Natural killer cell treated with Interleukin-12 subunit alpha and Interleukin-12 subunit beta and Interleukin-15 and Interleukin-18, amount 100 ng/mL, for 72 hours (primary cell): ENCODE measurements around the gene ATP1B3. TPM values are rescaled to one million over a fixed set of nuclear protein-coding genes. Genes with fewer than 3 reads are reported as not detected.

ENCODE experiments used
- ATAC-seq, 2 donors: fragments of 150-1000 bp; cut with Tn5 transposase in 1 of 2; sonication (Bioruptor Pico), chemical (Tn5 transposase) in 1 of 2; 2 replicates each; pipeline ENCODE4 v1.10.0; 2021
- DNase-seq: peaks from one replicate; pipeline ENCODE4 v3.0.0; 2022; ENCODE audit warnings: low spot score
- H3K27ac Mint-ChIP-seq, 2 donors: 1 replicate in 1 of 2; 2 replicates in 1 of 2; pipeline ENCODE4 v1.8.0; 2022; ENCODE audit warnings: mixed read lengths in 2 of 2, mild to moderate bottlenecking in 1 of 2, moderate library complexity in 1 of 2
- H3K27me3 Mint-ChIP-seq, 2 donors: 1 replicate in 1 of 2; 2 replicates in 1 of 2; pipeline ENCODE4 v1.8.0; 2022; ENCODE audit warnings: mixed read lengths in 2 of 2
- H3K36me3 Mint-ChIP-seq: one replicate; pipeline ENCODE4 v1.8.0; 2022; ENCODE audit warnings: mixed read lengths
- H3K4me1 Mint-ChIP-seq, 2 donors: 1 replicate in 1 of 2; 2 replicates in 1 of 2; pipeline ENCODE4 v1.8.0; 2022; ENCODE audit warnings: low read depth in 2 of 2, mixed read lengths in 2 of 2, mild to moderate bottlenecking in 1 of 2
- H3K4me3 Mint-ChIP-seq: one replicate; pipeline ENCODE4 v1.8.0; 2022; ENCODE audit warnings: mixed read lengths
- H3K9me3 Mint-ChIP-seq: 2 replicates; pipeline ENCODE4 v1.8.0; 2022; ENCODE audit warnings: mixed read lengths
- total RNA-seq, 2 donors: library from RNA; stranded (reverse); gene quantifications; one replicate each; pipeline ENCODE4 v1.2.3, GENCODE V29; 2022

ATP1B3 gene
- total RNA-seq, 2 donors from 2014 or later, result 135 to 166 TPM

DNA sequence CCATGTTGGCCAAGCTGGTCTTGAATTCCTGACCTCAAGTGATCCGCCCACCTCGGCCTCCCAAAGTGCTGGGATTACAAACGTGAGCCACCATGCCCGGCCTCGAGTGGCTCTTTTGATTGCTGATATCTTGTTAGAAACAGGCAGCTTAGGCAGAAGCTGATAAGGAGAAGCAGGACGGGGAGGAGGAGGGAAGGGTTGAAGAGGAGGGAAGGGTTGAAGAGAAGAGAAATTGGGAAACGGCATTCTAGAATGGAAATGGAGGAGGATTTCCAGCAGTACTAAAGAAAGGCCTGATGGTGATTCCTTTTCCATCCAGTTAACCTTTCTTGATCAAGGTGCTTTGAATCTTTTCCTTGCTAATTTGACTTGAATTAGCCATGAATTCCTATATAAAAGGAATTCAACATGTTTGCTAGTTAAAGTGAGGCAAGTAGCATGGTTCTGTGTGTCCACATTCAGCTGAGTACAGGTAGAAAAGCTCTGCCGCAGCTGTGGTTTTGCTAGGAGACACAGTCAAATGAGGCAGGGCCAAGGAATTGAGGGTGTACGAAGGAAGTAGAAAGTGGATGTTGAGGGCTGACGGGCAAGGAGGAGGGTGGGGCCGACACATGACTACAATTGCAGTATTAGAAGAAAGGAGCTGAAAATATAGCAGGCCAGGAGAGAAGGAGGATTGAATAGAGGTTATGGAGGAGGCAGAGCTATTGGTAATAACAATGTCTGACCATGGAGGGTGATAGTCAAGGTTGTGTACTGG lies 27.2 kb upstream of the ATP1B3 start:
- Mint-ChIP-seq H3K9me3 (no peaks in the 10 kb centered on the region), H3K36me3 (no peaks in the 10 kb centered on the region), H3K27ac (no peak overlapping the region), H3K27me3 (peaks cover 0 to 13% of the 10 kb centered on the region in 2 donors), H3K4me3 (no peak overlapping the region), H3K4me1 (no peaks in the 10 kb centered on the region)
- DNase-seq (no peak), ATAC-seq (no peak)

DNA sequence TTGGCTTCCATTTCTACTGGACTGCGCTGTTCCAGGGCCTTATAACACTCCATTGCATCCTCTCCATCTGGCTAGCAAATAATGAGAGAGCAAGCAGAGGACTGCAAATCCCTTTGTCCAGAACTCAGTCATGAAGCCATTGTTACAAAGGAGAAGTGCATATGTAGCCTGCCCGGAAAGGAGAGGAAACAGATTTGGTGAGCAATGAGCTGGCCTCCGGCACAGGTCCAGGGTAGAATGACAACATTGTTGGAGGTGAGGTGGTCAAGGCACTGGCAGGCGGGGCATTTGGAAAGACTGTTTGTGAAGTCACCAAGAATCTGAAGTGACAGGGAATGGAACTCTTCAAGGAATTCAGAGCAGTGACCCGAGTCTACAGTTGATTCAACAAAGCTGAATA lies 25.0 kb upstream of the ATP1B3 start:
- ATAC-seq (no peak), DNase-seq (no peak)
- Mint-ChIP-seq H3K4me3 (no peak overlapping the region), H3K4me1 (no peaks in the 10 kb centered on the region), H3K27ac (no peak overlapping the region), H3K36me3 (no peaks in the 10 kb centered on the region), H3K9me3 (no peaks in the 10 kb centered on the region), H3K27me3 (peaks cover 0 to 13% of the 10 kb centered on the region in 2 donors)

DNA sequence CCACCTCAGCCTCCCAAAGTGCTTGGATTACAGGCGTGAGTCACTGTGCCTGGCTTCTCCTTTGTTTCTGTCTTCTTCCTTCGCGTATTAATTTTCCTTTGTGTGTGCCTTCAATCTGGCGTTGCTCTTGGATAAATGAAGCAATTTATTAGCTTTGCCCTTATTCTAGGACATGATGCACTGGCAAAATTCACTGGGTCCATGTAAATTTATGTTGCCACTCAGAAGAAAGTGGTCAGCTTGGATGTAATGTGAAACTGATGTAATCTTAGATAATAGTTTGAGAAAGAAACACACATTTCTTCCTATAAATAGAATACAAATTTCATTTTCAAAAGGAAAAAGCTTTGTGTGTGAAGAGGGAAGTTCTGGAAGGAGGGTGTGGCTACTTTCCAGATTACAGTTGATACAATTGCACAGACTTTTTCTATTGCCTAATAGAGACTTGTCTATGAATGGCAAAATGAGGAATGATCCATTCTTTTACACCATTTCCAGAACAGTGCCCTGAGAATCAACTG lies 23.3 kb upstream of the ATP1B3 start:
- Mint-ChIP-seq H3K27ac (no peak overlapping the region), H3K36me3 (no peaks in the 10 kb centered on the region), H3K4me1 (no peaks in the 10 kb centered on the region), H3K27me3 (peaks cover 0 to 13% of the 10 kb centered on the region in 2 donors), H3K9me3 (no peaks in the 10 kb centered on the region), H3K4me3 (no peak overlapping the region)
- ATAC-seq (no peak), DNase-seq (no peak)

DNA sequence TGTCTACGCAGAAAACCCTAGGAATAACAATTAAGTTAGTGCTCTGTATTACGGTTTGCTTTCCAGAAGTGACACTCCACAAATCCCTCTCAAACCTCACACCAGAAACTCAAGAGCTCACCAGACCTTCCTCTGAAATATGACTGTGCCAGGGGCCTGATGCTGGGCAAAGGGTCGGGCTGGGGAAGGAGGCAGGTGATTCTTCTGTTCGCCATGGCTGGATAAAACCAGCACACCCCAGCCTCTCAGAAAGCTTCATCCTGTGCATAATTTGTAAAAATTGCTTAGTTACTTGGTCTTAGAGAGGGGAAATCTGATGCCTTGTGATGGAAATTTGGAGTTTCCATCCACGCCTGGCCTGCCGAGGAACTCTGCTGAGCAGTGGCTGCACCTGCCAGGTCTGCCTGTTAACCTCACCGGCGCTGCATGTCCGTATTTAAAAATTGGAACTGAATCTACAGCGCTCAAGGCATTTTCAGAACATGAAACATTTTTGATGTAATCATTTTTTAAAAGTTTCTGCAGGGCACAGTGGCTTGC lies 22.7 kb upstream of the ATP1B3 start:
- ATAC-seq, result no peak
- no peak overlapping the region for H3K4me3 Mint-ChIP-seq
- H3K27ac Mint-ChIP-seq, result no peak overlapping the region
- no peaks in the 10 kb centered on the region for H3K36me3 Mint-ChIP-seq
- H3K4me1 Mint-ChIP-seq, result no peaks in the 10 kb centered on the region
- DNase-seq, result no peak
- H3K27me3 Mint-ChIP-seq, result peaks cover 0 to 13% of the 10 kb centered on the region in 2 donors
- no peaks in the 10 kb centered on the region for H3K9me3 Mint-ChIP-seq

DNA sequence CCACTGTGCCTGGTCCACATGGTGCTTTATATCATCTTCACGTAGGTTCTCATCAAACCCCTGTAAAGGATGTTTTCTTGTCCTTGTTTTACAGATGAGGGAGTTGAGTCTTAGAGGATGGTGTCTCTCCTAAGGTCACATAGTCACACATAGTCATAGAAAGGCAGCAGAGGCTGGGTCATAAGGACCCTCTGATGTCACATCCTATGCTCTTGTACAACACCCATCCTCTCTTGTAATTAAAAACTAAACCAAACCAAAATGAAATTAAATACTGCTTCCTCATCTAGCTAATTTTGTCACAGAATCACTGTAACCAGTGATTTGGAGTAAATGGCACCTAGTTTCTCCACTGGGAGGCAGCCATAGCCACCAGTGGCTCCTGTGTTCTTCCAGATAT lies 21.8 kb upstream of the ATP1B3 start:
- Mint-ChIP-seq H3K27ac (no peak overlapping the region), H3K27me3 (peaks cover 0 to 13% of the 10 kb centered on the region in 2 donors), H3K9me3 (no peaks in the 10 kb centered on the region), H3K4me3 (no peak overlapping the region), H3K4me1 (no peaks in the 10 kb centered on the region), H3K36me3 (no peaks in the 10 kb centered on the region)
- DNase-seq, result no peak
- ATAC-seq, result no peak

DNA sequence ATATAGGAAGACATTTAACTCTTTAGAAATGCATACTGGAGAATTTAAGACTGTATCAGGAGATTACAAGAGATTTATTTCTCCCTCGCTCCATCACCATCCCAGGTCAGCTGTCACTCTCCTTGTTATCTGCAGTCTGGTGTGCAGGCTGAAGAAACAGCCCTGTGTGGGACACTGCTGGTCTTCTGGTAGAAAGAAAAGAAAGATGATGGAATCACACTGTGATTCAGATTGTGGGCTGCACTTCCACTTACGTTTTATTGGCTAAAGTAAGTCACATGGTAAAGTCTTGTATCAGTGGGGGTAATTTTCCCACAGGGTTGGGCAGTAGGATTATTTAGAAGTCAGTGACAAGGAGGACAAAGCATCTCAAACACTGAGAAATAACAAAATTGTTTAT lies 18.1 kb upstream of the ATP1B3 start:
- H3K27ac Mint-ChIP-seq, result peak overlapping the region in 1 of 2 donors; percentile 26
- no peak overlapping the region for H3K4me3 Mint-ChIP-seq
- no peaks in the 10 kb centered on the region for H3K9me3 Mint-ChIP-seq
- H3K36me3 Mint-ChIP-seq, result no peaks in the 10 kb centered on the region
- H3K4me1 Mint-ChIP-seq, result no peaks in the 10 kb centered on the region
- DNase-seq (no peak), ATAC-seq (no peak)
- peaks cover 0 to under 1% of the 10 kb centered on the region in 2 donors for H3K27me3 Mint-ChIP-seq

DNA sequence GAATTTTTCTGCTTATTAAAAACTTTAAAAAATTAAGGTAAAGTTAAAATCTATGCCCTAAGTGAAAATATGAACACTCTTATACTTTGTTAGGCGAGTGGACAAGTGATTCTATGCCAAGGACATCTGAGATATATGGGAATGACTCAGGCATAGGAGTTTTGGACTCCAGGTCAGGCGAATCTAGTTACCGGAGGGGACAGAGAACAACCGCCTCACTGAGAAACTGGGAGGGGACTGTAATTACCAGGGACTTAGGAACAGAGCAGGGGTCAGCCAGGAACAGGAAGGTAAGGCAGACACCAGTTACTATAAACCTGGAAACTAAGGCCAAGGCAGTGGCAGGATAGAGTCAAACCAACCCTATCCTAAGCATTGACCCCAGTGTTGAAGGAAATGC lies 16.8 kb upstream of the ATP1B3 start:
- H3K27me3 Mint-ChIP-seq, result peaks cover 0 to 4% of the 10 kb centered on the region in 2 donors
- DNase-seq (no peak), ATAC-seq (no peak)
- no peaks in the 10 kb centered on the region for H3K36me3 Mint-ChIP-seq
- no peak overlapping the region for H3K27ac Mint-ChIP-seq
- H3K4me3 Mint-ChIP-seq, result no peak overlapping the region
- no peaks in the 10 kb centered on the region for H3K9me3 Mint-ChIP-seq
- H3K4me1 Mint-ChIP-seq, result no peaks in the 10 kb centered on the region

DNA sequence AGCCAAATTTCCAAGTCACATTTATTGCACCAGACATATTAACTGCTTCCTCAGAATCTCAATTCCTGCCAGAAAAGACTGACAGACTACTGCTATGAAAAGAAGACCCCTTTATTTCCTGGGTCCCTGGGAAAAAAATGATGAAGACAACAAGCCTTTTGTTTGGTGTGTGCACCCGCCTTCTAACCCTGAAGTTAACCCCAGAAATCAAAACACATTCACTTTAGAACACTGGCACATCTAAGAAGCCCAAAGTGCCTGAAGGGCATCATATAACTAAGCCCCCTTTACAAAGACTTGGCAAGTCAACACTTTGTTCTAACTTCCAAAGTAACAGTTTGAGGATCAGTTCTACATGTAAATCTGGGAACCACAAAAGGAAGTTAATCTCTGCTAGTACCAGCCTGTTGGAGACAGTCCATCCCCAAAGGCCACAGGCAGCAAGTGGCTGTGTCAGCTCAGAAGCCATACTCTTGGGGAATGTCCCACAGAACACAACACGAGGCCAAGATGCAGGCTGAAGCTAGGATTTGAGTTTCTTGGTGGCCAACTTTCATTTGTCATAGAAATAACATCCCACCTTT lies 16.3 kb upstream of the ATP1B3 start:
- Mint-ChIP-seq H3K4me3 (no peak overlapping the region), H3K9me3 (no peaks in the 10 kb centered on the region), H3K36me3 (no peaks in the 10 kb centered on the region), H3K27ac (no peak overlapping the region), H3K27me3 (peaks cover 0 to 4% of the 10 kb centered on the region in 2 donors), H3K4me1 (no peaks in the 10 kb centered on the region)
- DNase-seq (no peak), ATAC-seq (no peak)

DNA sequence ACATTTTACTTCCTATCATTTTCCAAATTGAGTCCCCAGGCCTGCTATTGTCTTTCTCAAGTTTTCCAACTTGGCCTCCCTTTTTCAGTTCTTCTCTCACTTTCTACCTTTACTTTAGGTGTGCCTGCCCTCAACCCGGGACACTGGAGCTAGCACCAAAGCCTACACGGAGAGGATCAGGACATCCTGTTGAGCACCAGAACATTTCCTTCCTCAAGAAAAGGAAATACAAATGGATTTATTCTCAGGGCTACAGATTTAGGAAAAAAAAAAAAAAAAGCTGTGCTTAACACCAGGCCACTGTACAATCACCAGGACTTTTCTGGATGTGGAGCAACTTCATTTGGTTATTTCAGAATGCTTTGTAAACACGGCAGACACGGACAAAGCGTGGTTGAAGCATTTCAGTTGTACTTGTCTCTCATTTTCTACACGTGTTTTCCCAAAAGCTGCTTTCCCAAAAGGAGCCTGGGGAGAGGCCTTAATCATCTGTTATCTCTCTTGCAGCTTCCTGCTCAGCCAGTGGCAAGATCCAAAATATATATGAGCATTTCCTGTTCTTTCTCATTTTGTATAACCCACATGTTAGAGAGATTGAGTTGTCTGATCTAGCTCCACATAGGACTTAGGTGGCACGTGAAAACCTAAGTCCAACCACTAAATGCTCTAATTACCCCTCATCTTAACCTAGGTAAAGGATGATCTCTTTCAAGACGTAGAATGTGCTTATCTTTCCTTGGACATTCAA lies 15.5 kb upstream of the ATP1B3 start:
- Mint-ChIP-seq H3K27me3 (peaks cover 0 to 4% of the 10 kb centered on the region in 2 donors), H3K9me3 (no peaks in the 10 kb centered on the region), H3K4me3 (no peak overlapping the region), H3K4me1 (no peaks in the 10 kb centered on the region), H3K27ac (no peak overlapping the region), H3K36me3 (no peaks in the 10 kb centered on the region)
- DNase-seq (no peak), ATAC-seq (no peak)

DNA sequence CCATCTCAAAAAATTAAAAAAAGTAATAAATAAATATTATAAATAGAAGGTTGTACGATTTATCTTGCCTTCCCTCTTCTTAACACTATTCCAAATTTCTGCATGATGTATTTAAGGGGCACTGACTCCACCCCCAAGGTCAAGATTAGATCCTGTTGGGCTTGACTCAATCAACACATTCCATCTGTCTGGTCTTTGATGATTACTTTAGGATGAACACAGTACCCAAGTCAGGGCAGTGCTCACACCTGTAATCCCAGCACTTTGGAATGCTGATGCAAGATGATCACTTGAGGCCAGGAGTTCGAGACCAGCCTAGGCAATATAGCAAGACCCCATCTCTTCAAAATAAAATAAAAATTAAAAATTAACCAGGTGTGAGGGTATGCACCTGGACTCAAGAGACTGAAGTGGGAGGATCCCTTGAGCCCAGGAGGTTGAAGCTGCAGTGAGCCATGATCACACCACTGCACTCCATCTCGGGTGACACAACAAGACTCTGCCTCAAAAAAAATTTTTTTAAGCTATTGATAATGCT lies 14.1 kb upstream of the ATP1B3 start:
- Mint-ChIP-seq H3K27ac (no peak overlapping the region), H3K27me3 (peaks cover 0 to 4% of the 10 kb centered on the region in 2 donors), H3K4me3 (no peak overlapping the region), H3K4me1 (no peaks in the 10 kb centered on the region), H3K9me3 (no peaks in the 10 kb centered on the region), H3K36me3 (no peaks in the 10 kb centered on the region)
- ATAC-seq (no peak), DNase-seq (no peak)

DNA sequence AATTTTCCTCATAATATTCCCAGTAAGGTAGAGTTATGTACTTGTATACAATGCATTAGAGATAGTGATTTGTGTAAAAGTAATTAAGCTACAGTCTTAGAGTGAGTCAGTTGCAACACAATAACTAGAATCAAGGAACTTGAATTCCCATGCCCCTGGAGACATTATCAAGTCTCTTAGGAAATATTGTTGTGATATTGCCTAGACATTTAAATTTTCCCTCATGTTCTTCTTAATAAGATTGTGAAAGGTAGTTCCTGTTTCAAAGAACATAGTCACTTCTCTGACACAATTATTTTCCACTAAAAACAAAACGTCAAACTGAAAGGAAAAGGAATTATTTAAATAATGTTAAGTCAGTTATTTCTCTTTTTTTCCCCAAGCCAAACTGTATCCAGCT lies 13.0 kb upstream of the ATP1B3 start:
- Mint-ChIP-seq H3K27me3 (peaks cover 0 to 4% of the 10 kb centered on the region in 2 donors), H3K27ac (no peak overlapping the region), H3K4me1 (no peaks in the 10 kb centered on the region), H3K9me3 (no peaks in the 10 kb centered on the region), H3K36me3 (no peaks in the 10 kb centered on the region), H3K4me3 (no peak overlapping the region)
- DNase-seq (no peak), ATAC-seq (no peak)

DNA sequence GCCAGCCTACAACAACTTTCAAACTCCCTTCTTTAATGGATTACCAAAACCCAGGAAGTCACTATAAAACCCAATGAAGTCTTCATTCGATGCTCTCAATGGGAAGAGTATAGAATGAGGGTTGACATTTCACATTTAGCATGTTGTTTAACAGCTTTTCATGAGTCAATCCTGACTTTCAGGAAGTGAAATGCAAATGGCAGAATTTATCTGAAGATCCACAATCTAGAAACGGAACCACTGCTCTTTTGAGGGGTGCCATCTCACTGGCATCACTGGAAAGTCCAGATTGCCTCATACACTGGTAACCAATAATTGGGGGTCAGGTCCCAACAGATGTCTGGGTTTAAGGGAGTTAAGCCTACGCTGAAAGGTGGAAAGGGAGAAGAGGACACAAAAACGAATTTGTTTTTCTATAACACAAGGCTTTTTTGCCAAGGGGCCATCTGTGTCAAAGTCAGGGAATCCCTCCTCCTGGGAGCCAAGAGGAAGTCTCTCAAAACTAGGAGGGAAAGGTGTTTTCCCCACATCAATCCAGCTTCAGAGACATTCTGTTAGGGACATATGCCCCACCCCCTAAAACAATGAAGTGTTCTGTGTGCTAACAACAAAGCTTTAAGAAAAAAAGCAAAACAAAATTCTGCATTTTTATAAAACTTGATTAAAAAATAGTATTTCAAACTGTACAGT lies 12.0 kb upstream of the ATP1B3 start:
- no peak for DNase-seq
- H3K4me1 Mint-ChIP-seq, result no peaks in the 10 kb centered on the region
- peaks cover 0 to 4% of the 10 kb centered on the region in 2 donors for H3K27me3 Mint-ChIP-seq
- no peak overlapping the region for H3K4me3 Mint-ChIP-seq
- no peak for ATAC-seq
- no peaks in the 10 kb centered on the region for H3K9me3 Mint-ChIP-seq
- no peaks in the 10 kb centered on the region for H3K36me3 Mint-ChIP-seq
- no peak overlapping the region for H3K27ac Mint-ChIP-seq

DNA sequence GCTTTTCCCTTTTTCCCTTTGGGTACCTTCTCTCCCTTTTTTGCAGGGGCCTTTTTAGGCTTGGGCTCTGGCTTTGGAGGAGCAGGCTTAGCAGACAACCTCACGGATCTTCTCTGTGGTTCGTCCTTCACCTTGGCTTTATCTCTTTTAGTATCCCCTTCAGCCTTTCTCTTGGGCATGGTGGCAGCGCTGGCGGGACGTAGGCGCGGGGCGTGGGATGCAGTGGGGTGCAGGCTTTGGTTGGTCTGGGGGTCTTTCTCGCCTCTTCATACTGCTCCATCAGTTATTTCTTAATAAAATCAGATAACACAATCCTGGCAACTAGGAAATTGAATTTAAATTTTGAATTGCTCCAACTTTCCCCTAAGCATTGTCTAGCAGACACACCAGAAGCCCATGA lies 11.3 kb upstream of the ATP1B3 start:
- Mint-ChIP-seq H3K36me3 (no peaks in the 10 kb centered on the region), H3K9me3 (no peaks in the 10 kb centered on the region), H3K4me3 (no peak overlapping the region), H3K27ac (peak overlapping the region in 1 of 2 donors; percentile 21), H3K4me1 (no peaks in the 10 kb centered on the region), H3K27me3 (peaks cover 0 to 4% of the 10 kb centered on the region in 2 donors)
- DNase-seq, result no peak
- ATAC-seq, result no peak
